GM12873 (cell line): Measurements from ENCODE around the gene OXLD1.

ENCODE experiments used
- CTCF ChIP-seq: IDR thresholded peaks from 2 replicates; pipeline ENCODE4 v1.5.1; 2012; ENCODE audit warnings: low read depth, mild to moderate bottlenecking, moderate library complexity, low read length, control low read depth; ENCODE audit not compliant: insufficient read depth; ENCODE audit errors: missing control alignments

Gene OXLD1

GRCh38 chr17:81673561-81674258 is 7.3 kb upstream of the OXLD1 start:
- TF ChIP-seq CTCF, result no peak

GRCh38 chr17:81672954-81673353 is 6.5 kb upstream of the OXLD1 start:
- TF ChIP-seq CTCF, result no peak

- no peak for TF ChIP-seq CTCF
Observed at GRCh38 chr17:81672504-81672903, 6.1 kb upstream of the OXLD1 start.

GRCh38 chr17:81667754-81668153 is 1.3 kb upstream of the OXLD1 start:
- no peak for TF ChIP-seq CTCF

- no peak for TF ChIP-seq CTCF
Observed at GRCh38 chr17:81666092-81666341, 388 bp downstream of the OXLD1 start.

- no peak for TF ChIP-seq CTCF
Observed at GRCh38 chr17:81665205-81666091, 957 bp downstream of the OXLD1 start.

- TF ChIP-seq CTCF, result no peak
Observed at GRCh38 chr17:81664051-81664470, 2.3 kb downstream of the OXLD1 start.
